ENCODE measurements around the gene PRKCZ. TPM values are rescaled to one million over a fixed set of nuclear protein-coding genes. Genes with fewer than 3 reads are reported as not detected.
A peak's percentile ranks its signal among the peaks of the same experiment; 100 is the strongest.

Gene PRKCZ
- polyA plus RNA-seq, 3 donors = 0.74 to 1.9 (median 1.4) TPM

- H3K4me3 Mint-ChIP-seq = no peak overlapping the region
Measured at GRCh38 chr1:2178875-2179274, 128.7 kb downstream of the PRKCZ start.

GRCh38 chr1:2179283-2180013 lies 129.2 kb downstream of the PRKCZ start:
- no peaks in the 10 kb centered on the region for H3K79me2 ChIP-seq (ENCODE audit: insufficient read depth, low read length)
- no peak overlapping the region for H3K27ac ChIP-seq (ENCODE audit: low read depth in 1 of 2, low read length in 2 of 2)
- 94% methylated on average over 27 of the region's 28 CpGs for WGBS (ENCODE audit: insufficient coverage)
- Mint-ChIP-seq H3K36me3 (peaks cover 4 to 13% of the 10 kb centered on the region in 2 donors), H3K27me3 (ENCODE audit: low read depth in 3 of 3) (peaks cover 0 to 3% (median 0%) of the 10 kb centered on the region in 3 donors), H3K9me3 (peaks cover 0 to 2% (median 0%) of the 10 kb centered on the region in 7 donors), H3K4me1 (peaks cover 13% of the 10 kb centered on the region), H3K4me3 (no peak overlapping the region), H3K27ac (peak overlapping the region in 1 of 7 donors; percentile 19)
- TF ChIP-seq, protein P1, sequence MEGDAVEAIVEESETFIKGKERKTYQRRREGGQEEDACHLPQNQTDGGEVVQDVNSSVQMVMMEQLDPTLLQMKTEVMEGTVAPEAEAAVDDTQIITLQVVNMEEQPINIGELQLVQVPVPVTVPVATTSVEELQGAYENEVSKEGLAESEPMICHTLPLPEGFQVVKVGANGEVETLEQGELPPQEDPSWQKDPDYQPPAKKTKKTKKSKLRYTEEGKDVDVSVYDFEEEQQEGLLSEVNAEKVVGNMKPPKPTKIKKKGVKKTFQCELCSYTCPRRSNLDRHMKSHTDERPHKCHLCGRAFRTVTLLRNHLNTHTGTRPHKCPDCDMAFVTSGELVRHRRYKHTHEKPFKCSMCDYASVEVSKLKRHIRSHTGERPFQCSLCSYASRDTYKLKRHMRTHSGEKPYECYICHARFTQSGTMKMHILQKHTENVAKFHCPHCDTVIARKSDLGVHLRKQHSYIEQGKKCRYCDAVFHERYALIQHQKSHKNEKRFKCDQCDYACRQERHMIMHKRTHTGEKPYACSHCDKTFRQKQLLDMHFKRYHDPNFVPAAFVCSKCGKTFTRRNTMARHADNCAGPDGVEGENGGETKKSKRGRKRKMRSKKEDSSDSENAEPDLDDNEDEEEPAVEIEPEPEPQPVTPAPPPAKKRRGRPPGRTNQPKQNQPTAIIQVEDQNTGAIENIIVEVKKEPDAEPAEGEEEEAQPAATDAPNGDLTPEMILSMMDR (IDR thresholded peaks at IDR 0.05) = no peak
- no peak overlapping the region for H2AFZ ChIP-seq (ENCODE audit: insufficient read depth, low read depth, low read length, poor library complexity, severe bottlenecking)
- no peaks in the 10 kb centered on the region for H3K36me3 ChIP-seq (replicated peaks in 1 of 2; ENCODE audit: control insufficient read depth in 1 of 2, insufficient read depth in 2 of 2, low read length in 2 of 2)
- no peaks in the 10 kb centered on the region for H4K20me1 ChIP-seq (ENCODE audit: insufficient read depth, low read length)
- no peak overlapping the region for H3K4me3 ChIP-seq (replicated peaks in 1 of 3; ENCODE audit: low read depth in 2 of 3, low read length in 3 of 3)
- intact Hi-C loops (cut with micrococcal nuclease) = no loop called here
- H3K9ac ChIP-seq (ENCODE audit: insufficient read depth, low read length, poor library complexity, severe bottlenecking) = no peak overlapping the region
- H3K9me3 ChIP-seq (replicated peaks in 1 of 2; ENCODE audit: control insufficient read depth in 1 of 2, insufficient read depth in 1 of 2, low read length in 2 of 2) = no peaks in the 10 kb centered on the region
- H3K27me3 ChIP-seq (ENCODE audit: control insufficient read depth in 2 of 2, insufficient read depth in 2 of 2, low read length in 2 of 2) = no peaks in the 10 kb centered on the region
- H3K4me2 ChIP-seq (replicated peaks; ENCODE audit: extremely low read depth, low read length, poor library complexity, severe bottlenecking) = no peak overlapping the region
- DNase-seq = no peak
- peaks cover 6 to 7% of the 10 kb centered on the region in 2 donors for H3K4me1 ChIP-seq (ENCODE audit: control insufficient read depth in 1 of 2, insufficient read depth in 2 of 2, low read length in 2 of 2)

More at GRCh38 chr1:2178875-2179274, 128.7 kb downstream of the PRKCZ start:
- Histone ChIP-seq H3K79me2 (ENCODE audit: insufficient read depth, low read length) (no peaks in the 10 kb centered on the region), H3K4me2 (replicated peaks; ENCODE audit: extremely low read depth, low read length, poor library complexity, severe bottlenecking) (no peak overlapping the region), H3K27ac (ENCODE audit: low read depth in 1 of 2, low read length in 2 of 2) (no peak overlapping the region), H2AFZ (ENCODE audit: insufficient read depth, low read depth, low read length, poor library complexity, severe bottlenecking) (no peak overlapping the region), H4K20me1 (ENCODE audit: insufficient read depth, low read length) (no peaks in the 10 kb centered on the region), H3K9me3 (replicated peaks in 1 of 2; ENCODE audit: control insufficient read depth in 1 of 2, insufficient read depth in 1 of 2, low read length in 2 of 2) (no peaks in the 10 kb centered on the region), H3K36me3 (replicated peaks in 1 of 2; ENCODE audit: control insufficient read depth in 1 of 2, insufficient read depth in 2 of 2, low read length in 2 of 2) (no peaks in the 10 kb centered on the region), H3K4me1 (ENCODE audit: control insufficient read depth in 1 of 2, insufficient read depth in 2 of 2, low read length in 2 of 2) (peaks cover 12 to 13% of the 10 kb centered on the region in 2 donors), H3K4me3 (replicated peaks in 1 of 3; ENCODE audit: low read depth in 2 of 3, low read length in 3 of 3) (no peak overlapping the region), H3K9ac (ENCODE audit: insufficient read depth, low read length, poor library complexity, severe bottlenecking) (no peak overlapping the region), H3K27me3 (ENCODE audit: control insufficient read depth in 2 of 2, insufficient read depth in 2 of 2, low read length in 2 of 2) (no peaks in the 10 kb centered on the region)
- peaks cover 0 to 3% (median 1%) of the 10 kb centered on the region in 3 donors for H3K27me3 Mint-ChIP-seq (ENCODE audit: low read depth in 3 of 3)
- peaks cover 0 to 2% (median 0%) of the 10 kb centered on the region in 7 donors for H3K9me3 Mint-ChIP-seq
- intact Hi-C loops (cut with micrococcal nuclease) = no loop called here
- DNase-seq = no peak
- WGBS (ENCODE audit: insufficient coverage) = 96% methylated on average over 8 of the region's 16 CpGs
- H3K36me3 Mint-ChIP-seq = peaks cover 4 to 13% of the 10 kb centered on the region in 2 donors
- H3K27ac Mint-ChIP-seq = peak overlapping the region in 1 of 7 donors; percentile 75
- H3K4me1 Mint-ChIP-seq = peaks cover 17% of the 10 kb centered on the region
- TF ChIP-seq, protein P1 (IDR thresholded peaks at IDR 0.05) = no peak
